HG03108 (cell line): ENCODE measurements around the gene PGBD5.
"Not testable (repeated sequence)": the region's sequence is repeated elsewhere in the genome, so short reads cannot be mapped to it uniquely, and the experiment has no call there.

Experiments
- ATAC-seq: cut with Tn5 transposase; IDR thresholded peaks from one replicate; pipeline ENCODE4 v1.9.1; 2021; ENCODE audit warnings: moderate library complexity; ENCODE audit not compliant: unreplicated experiment

The PGBD5 gene, protein sequence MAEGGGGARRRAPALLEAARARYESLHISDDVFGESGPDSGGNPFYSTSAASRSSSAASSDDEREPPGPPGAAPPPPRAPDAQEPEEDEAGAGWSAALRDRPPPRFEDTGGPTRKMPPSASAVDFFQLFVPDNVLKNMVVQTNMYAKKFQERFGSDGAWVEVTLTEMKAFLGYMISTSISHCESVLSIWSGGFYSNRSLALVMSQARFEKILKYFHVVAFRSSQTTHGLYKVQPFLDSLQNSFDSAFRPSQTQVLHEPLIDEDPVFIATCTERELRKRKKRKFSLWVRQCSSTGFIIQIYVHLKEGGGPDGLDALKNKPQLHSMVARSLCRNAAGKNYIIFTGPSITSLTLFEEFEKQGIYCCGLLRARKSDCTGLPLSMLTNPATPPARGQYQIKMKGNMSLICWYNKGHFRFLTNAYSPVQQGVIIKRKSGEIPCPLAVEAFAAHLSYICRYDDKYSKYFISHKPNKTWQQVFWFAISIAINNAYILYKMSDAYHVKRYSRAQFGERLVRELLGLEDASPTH

GRCh38 chr1:230426246-230427093 is at the start of gene PGBD5:
PGBD5 (minus strand) TSS chr1:230426332; CDS start chr1:230425928, 404 bp downstream.
- peak; percentile 67 for ATAC-seq

DNA sequence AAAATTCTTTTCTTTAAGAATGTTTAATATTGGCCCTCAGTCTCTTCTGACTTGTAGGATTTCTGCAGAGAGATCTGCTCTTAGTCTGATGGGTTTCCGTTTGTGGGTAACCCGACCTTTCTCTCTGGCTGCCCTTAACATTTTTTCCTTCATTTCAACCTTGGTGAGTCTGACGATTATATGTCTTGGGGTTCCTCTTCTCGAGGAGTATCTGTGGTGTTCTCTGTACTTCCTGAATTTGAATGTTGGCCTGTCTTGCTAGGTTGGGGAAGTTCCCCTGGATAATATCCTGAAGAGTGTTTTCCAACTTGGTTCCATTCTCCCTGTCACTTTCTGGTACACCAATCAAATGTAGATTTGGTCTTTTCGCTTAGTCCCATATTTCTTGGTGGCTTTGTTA is 48.8 kb upstream of the PGBD5 start:
- ATAC-seq, result not testable (repeated sequence)

DNA sequence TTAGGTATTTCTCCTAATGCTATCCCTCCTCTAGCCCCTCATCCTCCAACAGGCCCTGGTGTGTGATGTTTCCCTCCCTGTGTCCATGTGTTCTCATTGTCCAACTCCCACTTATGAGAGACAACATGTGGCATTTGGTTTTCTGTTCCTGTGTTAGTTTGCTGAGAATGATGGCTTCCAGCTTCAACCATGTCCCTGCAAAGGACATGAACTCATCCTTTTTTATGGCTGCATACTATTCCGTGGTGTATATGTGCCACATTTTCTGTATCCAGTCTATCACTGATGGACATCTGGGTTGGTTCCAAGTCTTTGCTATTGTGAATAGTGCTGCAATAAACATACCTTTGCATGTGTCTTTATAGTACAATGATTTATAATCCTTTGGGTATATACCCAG is 44.6 kb upstream of the PGBD5 start:
- ATAC-seq, result not testable (repeated sequence)

DNA sequence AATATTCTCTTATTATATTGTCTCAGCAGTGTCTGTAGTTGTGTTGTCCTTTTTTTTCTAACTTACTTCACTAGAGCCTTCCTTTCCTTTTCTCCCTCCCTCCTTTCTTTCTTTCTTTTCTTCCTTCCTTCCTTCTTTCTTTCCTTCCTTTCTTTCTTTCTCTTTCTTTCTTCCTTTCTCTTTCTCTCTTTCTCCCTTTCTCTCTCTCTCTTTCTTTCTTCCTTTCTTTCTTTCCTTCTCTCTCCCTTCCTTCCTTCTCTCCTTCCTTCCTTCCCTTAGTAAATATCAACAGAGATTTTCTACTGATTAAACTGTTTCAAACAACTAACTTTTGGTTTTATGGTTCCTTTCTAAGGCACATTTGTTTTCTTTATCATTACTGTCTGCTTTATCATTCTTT is 43.1 kb upstream of the PGBD5 start:
- no peak for ATAC-seq

GRCh38 chr1:230465691-230466090 is 39.6 kb upstream of the PGBD5 start:
- ATAC-seq, result no peak

GRCh38 chr1:230464671-230465070 is 38.5 kb upstream of the PGBD5 start:
- no peak for ATAC-seq

DNA sequence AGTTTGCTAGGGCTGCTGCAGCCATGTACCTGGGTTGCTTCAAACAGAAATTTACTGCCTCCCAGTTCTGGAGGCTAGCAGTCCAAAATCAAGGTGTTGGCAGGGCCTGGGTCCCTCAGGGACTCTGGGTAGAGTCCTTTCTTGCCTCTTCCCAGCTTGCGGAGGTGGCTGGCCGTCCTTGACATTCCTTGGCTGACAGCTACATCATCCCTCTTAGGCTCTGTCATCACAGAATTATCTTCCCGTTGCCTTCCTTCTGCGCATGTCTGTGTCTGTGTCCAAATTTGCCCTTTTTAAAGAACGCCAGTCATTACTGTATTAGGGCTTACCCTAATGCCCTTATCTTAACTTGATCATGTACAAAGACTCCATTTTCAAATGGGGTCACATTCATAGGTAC is 37.6 kb upstream of the PGBD5 start:
- no peak for ATAC-seq

- no peak for ATAC-seq
These were observed 37.2 kb upstream of the PGBD5 start for GRCh38 chr1:230463326-230463725.

DNA sequence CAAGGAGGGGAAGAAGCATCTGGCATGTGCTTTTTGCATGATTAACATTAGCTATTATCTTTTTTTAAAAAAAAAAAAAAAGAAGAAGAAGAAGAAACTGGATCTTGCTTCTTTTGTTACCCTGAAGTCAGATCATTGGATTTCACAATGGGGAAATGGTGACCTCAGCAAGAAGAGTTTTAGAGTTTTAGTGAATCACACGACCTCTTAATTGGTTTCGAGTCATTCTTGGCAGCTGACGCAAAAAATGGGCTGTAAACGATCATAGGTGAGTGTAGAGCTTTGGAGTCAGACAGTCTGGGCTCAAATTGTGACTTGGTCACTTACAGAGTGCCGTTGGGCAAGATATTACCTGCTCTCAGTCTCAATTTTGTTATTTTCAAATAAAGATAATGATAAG is 33.3 kb upstream of the PGBD5 start:
- ATAC-seq, result no peak

DNA sequence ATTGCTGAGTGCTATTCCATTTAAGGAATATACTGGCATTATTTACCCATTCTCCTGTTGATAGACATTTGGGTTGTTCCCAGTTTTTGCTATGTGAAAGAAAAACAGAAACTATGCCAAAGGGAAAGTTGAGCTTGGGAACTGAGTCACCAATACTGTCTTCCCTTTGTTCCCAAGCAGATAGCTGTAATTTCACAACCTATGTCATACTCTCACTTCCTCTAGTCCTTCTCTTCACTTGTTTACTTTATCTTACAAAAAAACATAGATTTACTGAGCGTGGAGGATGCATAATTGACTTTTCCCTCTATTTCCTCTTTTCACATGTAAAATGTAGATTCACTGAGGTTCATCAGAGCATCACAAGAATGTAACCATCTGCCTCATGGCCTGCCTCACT is 32.4 kb upstream of the PGBD5 start:
- ATAC-seq, result no peak

- ATAC-seq, result no peak
These were observed 30.3 kb upstream of the PGBD5 start for GRCh38 chr1:230456478-230456877.

GRCh38 chr1:230455291-230455690 is 29.2 kb upstream of the PGBD5 start:
- ATAC-seq, result no peak

DNA sequence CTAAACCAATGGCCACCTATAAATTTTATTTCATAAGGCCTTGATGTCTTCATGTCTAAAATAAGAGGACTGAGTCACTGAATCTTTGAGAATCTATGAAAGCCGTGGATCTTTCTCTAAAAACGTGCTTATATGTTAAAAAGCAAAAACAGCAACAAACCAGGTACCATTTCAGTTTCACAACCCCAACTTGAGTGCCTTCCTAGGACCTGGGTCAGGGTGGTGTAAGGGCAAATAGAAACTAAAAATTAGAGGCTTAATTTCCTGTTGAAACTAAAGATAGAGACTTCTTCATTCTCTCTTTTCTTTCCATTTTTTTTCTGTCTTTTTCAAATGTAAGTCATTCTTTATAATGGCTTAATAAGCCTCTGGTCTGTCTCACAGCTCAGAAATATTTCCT is 27.2 kb upstream of the PGBD5 start:
- ATAC-seq, result no peak

DNA sequence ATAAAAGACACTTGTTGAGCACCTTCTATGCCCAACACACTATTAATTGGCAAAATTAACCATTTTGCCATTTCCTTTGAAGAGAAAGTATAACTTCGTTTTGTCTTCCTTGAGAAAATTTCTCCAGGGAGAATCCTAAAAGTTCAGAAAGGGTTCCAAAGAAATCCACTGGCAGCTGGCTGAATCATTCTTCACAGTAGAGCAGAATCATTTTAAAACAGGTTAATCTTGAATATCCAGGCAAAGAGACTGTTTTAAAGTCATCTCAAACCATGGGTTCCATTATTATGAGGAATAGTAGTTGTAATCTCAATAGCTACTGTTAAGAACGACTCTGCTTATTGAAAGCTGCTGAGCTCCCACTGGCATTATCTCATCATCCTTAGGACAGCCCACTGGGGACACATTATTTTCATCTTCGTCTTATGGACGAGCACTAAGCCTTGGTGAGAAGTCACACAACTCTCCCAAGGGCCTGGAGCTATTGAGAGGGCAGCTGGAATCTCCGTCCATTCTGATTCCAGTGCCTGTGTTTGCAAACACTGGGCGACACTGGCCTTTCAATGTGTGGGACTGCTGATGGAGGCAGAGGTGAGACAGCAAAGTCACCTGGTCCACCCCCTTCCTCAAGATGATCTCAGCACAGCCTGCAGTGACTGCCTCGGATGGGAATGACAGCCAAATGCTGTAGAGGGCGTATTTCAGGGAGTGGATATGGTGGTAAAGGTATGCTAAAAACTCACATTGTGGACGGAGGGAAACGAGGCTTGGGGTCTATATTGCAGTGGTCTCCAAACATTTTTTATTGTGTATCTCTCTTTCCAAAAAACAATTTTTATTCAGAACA is 15.3 kb upstream of the PGBD5 start:
- ATAC-seq, result no peak

DNA sequence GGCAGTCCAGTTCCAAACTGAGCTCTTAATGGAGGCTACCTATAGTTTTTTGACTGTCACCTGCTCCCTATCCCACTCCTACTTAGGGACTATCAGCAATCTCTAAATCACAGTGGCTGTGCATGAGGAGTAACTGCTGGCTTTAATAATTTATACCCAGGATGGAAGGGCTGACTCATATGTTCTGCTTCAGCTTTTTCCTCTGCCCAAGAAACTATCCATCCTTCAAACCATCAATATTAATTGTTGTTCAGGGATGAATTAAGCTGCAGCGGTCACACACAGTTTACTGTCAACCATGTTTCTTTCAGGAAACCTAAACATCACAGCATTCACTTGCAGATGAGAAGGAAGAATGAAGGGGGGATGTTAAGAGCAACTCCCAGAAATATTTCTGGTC is 9.0 kb upstream of the PGBD5 start:
- ATAC-seq, result no peak

GRCh38 chr1:230431527-230431926 is 5.4 kb upstream of the PGBD5 start:
- ATAC-seq, result no peak

- ATAC-seq, result no peak
These were observed 4.4 kb upstream of the PGBD5 start for GRCh38 chr1:230430499-230430898.

DNA sequence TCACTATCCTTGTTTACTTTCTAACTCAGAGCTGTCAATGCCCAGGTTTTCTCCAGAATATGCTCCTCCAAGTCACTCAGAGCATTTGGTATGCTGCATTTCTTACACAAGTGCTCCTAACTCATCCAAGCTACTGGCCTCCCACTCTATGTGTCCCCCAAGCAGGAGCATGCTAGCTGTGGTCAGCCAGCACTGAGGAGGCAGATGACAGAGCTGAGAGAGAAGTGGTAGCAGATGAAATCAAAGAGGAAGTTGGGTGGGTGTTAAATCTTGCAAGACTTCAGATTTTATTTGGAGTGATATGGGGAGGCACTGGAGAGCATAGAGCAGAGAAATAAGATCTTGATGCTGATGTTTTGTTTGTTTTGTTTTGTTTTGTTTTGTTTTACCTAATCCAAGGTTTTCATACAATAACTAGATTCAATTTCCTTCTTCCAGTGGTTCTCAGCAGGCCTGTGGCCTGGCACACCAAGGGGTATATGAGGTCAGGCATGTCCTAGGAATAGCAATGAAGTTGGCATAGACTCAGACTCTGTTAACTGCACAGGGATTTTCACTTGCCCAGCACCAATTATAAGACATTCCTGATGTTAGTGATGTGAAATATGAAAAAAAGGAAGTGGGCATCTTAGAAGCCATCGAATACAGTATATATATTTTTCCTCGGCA is 3.1 kb upstream of the PGBD5 start:
- ATAC-seq, result no peak

DNA sequence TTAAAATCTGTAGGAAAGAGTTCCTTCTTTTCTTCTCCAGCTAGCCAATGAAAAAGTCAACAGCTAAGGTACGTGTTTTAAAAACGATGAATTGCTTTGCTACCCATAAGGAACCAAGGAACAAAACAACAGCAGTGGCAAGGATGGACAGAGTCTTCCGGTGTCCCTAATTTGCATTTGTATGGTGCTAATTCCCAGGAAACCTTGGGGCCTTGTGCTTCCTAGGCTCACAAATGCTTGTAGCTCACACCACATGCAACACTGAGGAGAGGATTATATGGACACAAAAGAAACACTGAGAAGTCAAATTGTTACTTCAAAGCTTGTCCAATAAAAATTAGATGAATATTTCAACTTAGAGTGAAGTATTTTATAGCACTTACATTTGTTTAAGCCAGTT is 1.8 kb upstream of the PGBD5 start:
- ATAC-seq, result no peak

DNA sequence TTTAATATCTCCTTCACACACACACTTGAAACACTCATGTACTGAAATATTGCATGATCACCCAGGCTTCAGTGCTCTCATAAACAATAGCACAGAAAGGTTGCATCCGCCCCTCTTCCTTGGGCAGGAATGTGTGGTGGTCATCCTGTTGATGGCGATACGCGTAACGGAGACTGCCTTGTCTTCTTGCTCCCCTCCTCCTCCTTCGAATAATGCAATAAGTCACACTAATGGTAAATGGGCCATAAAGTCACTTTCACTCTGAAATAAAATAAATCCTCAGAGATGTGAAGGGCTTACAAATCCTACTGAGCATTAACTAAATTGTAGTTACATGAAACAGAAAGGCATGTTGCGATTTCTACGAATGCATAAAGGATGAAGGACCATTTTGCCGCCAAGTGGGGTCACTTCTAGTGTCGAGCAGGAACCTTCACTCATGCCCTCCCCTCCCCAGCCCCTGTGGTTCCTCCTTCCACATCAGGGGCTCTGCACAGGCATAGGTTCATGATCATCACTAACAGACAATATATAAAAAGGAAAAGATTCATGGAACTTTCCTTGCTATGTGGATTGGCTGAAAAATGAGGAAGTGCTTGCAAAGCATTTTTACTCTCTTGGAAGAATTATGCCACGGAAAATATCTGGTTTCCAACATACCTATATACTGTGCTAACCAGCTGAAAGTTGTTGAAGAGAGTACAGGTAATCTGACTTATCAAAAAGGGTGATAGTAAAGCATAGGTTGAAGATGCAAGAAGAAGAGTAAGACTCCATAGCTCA is 1.2 kb upstream of the PGBD5 start:
- no peak for ATAC-seq
